Mucosa of gallbladder (tissue), 1 donor: ENCODE results near the gene CDK18. TPM values are rescaled to one million over a fixed set of nuclear protein-coding genes. Genes with fewer than 3 reads are reported as not detected.
"Not testable (repeated sequence)": the region's sequence is repeated elsewhere in the genome, so short reads cannot be mapped to it uniquely, and the experiment has no call there.

Experiments used
- DNase-seq: peaks from one replicate; pipeline ENCODE4 v3.0.0-alpha.2; 2020; ENCODE audit warnings: low spot score
- total RNA-seq: library from RNA; stranded (reverse); gene quantifications from one replicate; pipeline ENCODE4 v1.2.1, GENCODE V29; 2021
- donor health status: DM: no; HTN: no; CAD: no.

The CDK18 gene
- total RNA-seq, 1 donor from 2014 or later = 76.4 TPM

- no peak for DNase-seq
Measured at GRCh38 chr1:205481218-205481617, 23.3 kb upstream of the CDK18 start.

GRCh38 chr1:205481629-205482151, 22.8 kb upstream of the CDK18 start:
- DNase-seq = no peak

- DNase-seq = not testable (repeated sequence)
Measured at GRCh38 chr1:205482587-205482986, 21.9 kb upstream of the CDK18 start.

GRCh38 chr1:205483372-205483771, 21.1 kb upstream of the CDK18 start:
- no peak for DNase-seq

GRCh38 chr1:205484985-205485967, 19.2 kb upstream of the CDK18 start:
- DNase-seq = peak; percentile 72

GRCh38 chr1:205486258-205486657, 18.2 kb upstream of the CDK18 start:
- no peak for DNase-seq

- DNase-seq = peak; percentile 53
Measured at GRCh38 chr1:205488074-205488723, 16.3 kb upstream of the CDK18 start.

GRCh38 chr1:205491794-205492193, 12.7 kb upstream of the CDK18 start:
- no peak for DNase-seq

- DNase-seq = no peak
Measured at GRCh38 chr1:205492201-205492667, 12.2 kb upstream of the CDK18 start.

- DNase-seq = no peak
Measured at GRCh38 chr1:205492774-205493173, 11.7 kb upstream of the CDK18 start.

GRCh38 chr1:205493241-205494085, 11.0 kb upstream of the CDK18 start:
- DNase-seq = no peak

GRCh38 chr1:205494115-205494514, 10.4 kb upstream of the CDK18 start:
- DNase-seq = no peak

- DNase-seq = no peak
Measured at GRCh38 chr1:205495237-205495823, 9.1 kb upstream of the CDK18 start.

GRCh38 chr1:205496661-205497060, 7.8 kb upstream of the CDK18 start:
- no peak for DNase-seq

GRCh38 chr1:205497351-205497750, 7.1 kb upstream of the CDK18 start:
- DNase-seq = no peak

GRCh38 chr1:205499789-205500188, 4.7 kb upstream of the CDK18 start:
- no peak for DNase-seq

GRCh38 chr1:205500240-205501233, 3.9 kb upstream of the CDK18 start:
- DNase-seq = no peak

GRCh38 chr1:205502111-205502810, 2.2 kb upstream of the CDK18 start:
- no peak for DNase-seq

GRCh38 chr1:205502992-205503391, 1.5 kb upstream of the CDK18 start:
- DNase-seq = no peak
